Muscle of back (tissue), 11 donors: ENCODE measurements around the gene GSE1. TPM values are rescaled to one million over a fixed set of nuclear protein-coding genes. Genes with fewer than 3 reads are reported as not detected.

Experiments
- DNase-seq, 3 donors: peaks; one replicate each; pipeline versions ENCODE4 v3.0.0 to v3.0.0-alpha.2; 2013
- polyA plus RNA-seq, 10 donors: library from polyadenylated mRNA; unstranded; fragments of 120-200 nt; gene quantifications; one replicate each; pipeline ENCODE4 v1.2.1, GENCODE V29; 2013; ENCODE audit not compliant: insufficient read length in 10 of 10

Gene GSE1
- polyA plus RNA-seq, 10 donors, result 40.0 to 55.2 (median 46.3) TPM

GRCh38 chr16:85675251-85675874 lies 62.2 kb downstream of the GSE1 start:
- no peak for DNase-seq

GRCh38 chr16:85676466-85676865 lies 63.3 kb downstream of the GSE1 start:
- DNase-seq, result no peak

DNA sequence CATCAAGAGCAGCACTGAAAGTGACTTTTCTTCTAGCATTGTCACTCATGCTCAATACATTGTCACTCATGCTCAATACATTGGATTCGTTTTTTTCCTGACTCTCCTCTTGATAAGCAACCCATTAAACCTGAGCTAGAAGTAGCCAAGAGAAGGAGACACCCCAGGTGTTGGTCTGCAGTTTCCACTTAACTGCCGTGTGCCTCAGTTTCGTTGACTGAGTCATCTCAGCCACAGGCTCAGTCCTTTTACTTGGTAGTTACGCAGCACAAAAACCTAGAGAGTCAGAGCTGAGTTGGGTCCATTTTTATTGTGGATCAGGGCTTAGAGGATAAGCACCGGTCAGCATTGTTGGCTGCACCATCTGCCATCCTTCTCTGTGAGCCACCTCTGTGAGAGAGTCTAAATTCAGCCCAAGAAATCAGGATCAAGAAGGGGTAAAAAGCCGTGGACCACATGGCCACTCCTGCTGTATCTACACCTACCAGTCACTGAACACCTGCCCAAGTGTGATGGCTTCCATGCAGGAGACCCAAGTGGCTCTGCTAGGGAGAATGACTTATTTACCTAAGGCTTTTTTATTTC lies 64.4 kb downstream of the GSE1 start:
- DNase-seq, result no peak

- DNase-seq, result no peak
Measured at GRCh38 chr16:85678016-85678415, 64.9 kb downstream of the GSE1 start.

DNA sequence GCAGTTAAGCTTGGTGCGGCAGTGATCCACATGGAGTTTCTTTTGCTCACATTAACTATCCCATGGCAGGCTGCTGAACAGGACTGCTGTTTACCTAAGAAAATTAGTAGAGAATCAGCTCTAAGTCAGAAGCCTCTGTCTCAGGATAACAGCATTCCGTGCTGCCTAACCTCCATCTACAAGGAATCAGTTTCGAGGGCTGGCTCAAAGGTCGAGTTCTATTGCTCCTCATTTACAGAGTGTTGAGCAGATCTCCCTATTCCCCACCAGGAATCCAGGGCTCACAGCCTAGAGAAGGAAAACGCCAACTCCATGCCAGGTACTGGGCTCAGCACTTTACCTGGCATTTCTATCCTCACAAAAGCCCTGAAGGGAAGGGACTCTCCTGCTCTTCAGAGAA lies 65.7 kb downstream of the GSE1 start:
- no peak for DNase-seq

GRCh38 chr16:85679870-85680269 lies 66.7 kb downstream of the GSE1 start:
- DNase-seq, result no peak

- no peak for DNase-seq
Measured at GRCh38 chr16:85680352-85680944, 67.3 kb downstream of the GSE1 start.

DNA sequence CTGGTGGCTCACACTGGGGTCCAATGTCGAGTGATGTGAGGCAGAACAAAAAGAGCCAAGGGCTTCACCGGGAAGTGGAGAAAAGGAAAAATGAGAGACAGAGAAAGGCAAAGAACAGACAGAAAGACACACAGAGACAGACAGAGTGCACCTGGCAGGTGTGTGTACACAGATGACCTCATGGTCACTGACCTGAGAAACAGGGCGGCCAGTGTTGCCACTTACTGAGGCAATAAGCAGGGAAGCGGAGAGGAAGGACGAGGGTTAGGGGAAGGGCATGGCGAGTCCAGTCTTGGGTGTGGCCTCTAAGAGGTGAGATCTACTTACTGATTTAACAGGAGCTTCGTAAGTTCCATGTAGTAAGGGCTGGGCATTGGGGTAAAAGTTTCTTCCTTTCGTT lies 68.1 kb downstream of the GSE1 start:
- no peak for DNase-seq

GRCh38 chr16:85682516-85682915 lies 69.4 kb downstream of the GSE1 start:
- DNase-seq, result no peak

- no peak for DNase-seq
Measured at GRCh38 chr16:85683363-85683762, 70.2 kb downstream of the GSE1 start.

DNA sequence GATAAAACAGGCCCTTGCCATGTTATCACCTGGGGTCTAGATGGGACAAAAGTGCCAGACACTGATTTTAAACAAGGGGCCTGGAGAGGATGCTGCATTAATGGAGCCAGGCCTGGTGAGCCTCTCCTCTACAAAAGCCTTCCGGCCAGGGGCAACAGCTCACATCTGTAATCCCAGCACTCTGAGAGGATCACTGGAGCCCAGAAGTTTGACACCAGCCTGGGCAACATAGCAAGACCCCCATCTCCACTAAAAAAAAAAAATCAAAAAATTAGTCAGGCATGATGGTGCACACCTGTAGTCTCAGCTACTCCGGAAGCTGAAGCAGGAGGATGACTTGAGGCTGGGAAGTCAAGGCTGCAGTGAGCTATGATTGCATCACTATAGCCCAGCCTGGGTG lies 72.1 kb downstream of the GSE1 start:
- DNase-seq, result no peak

DNA sequence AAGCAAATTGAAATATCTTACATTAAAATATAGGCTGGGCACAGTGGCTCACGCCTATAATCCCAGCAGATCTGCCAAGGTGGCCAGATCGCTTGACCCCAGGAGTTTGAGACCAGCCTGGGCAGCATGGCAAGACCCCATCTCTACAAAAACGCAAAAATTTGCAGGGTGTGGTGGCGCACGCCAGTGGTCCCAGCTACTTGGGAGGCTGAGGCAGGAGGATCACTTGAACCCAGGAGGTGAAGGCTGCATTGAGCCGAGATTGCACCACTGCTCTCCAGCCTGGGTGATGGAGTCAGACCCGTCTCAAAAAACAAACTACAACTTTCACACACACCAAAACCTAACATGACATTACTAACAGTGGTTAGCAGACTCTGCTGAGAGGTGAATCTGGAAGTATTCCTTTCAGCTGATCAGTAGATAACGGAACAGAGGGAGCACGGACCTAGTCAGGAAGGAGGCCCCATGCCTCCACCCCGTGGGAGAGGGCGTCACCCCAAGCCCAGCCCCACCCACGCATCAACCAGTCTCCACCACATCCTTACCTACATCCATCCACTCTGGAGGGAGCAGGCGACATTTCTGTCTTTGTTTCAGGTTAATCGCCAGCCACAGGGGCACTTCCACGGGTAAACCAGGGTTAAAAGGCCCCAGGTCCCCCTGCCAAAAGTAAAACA lies 73.9 kb downstream of the GSE1 start:
- DNase-seq, result no peak

DNA sequence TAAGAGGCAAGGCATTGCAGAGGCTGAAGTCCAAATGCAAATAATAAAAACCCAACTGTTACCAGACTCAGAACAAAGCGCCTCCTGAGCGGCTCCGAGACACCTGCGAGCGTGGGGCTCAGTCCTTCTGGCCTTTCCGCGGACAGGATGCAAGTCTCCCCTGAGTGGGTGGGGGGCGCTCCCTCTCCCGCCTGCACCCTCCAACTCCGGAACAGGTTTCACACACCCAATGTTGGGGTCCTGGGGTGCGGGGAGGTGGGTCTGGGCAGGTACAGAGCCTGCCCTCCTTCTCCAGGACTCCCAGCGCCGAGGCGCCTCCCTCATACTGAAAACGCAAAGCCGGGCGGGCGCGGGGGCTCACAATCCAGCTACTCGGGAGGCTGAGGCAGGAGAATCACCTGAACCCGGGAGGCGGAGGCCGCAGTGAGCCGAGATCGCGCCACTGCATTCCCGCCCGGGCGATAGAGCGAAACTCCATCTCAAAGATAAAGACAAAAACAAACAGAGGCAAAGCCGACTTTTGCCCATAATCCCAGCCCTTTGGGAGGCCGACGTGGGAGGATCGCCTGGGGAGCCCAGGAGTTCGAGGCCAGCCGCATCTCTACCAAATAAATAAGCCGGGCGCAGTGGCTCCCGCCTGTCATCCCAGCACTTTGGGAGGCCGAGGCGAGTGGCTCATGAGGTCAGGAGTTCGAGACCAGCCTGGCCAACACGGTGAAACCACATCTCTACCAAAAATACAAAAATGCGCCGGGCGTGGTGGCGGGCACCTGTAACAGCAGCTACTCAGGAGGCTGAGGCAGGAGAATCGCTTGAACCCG lies 74.7 kb downstream of the GSE1 start:
- DNase-seq, result no peak

DNA sequence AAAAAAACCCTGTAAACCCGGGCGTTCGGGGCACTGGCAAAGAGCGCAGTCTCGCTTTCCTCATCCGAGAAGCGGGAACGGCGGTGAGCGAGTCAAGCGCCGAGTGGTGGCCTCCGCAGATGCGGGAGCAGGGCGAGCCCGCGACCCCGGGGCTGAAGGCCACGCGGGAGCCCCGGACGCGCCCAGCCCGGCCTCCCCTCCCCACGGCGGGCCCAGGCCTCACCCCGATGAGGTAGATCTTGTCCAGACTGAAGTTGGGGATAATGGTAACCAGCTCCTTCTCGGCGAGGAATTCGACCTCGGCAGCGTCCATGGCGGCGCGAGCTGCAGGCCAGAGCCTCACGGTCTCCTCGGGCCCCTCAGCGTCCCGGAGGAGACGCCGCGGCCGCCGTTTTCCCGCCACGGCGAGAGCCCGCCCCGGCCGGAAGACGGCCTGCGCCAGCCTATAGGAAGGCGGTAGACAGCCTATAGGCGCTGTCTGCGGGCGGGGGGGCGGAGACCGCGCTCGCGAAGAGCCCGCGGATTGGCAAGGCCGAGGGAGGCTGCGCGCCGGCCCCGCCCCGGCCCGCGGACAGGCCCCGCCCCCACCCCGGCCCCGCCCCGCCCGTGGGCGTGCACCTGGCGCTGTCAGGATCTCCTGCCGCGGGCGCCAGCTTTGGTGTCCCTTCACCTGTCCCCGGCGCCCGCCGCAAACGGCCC lies 75.6 kb downstream of the GSE1 start, which contains the start of gene GINS2:
GINS2 (minus strand) TSS at position 369 of the 699 bp plus-strand sequence; CDS start at position 313, 56 bp downstream.
- peak; percentile 88 to 95 (median 90) for DNase-seq

- DNase-seq, result no peak
Measured at GRCh38 chr16:85689285-85689949, 76.3 kb downstream of the GSE1 start.

- DNase-seq, result no peak
Measured at GRCh38 chr16:85689950-85690320, 76.8 kb downstream of the GSE1 start.

GRCh38 chr16:85690469-85691064 lies 77.4 kb downstream of the GSE1 start:
- DNase-seq, result no peak

DNA sequence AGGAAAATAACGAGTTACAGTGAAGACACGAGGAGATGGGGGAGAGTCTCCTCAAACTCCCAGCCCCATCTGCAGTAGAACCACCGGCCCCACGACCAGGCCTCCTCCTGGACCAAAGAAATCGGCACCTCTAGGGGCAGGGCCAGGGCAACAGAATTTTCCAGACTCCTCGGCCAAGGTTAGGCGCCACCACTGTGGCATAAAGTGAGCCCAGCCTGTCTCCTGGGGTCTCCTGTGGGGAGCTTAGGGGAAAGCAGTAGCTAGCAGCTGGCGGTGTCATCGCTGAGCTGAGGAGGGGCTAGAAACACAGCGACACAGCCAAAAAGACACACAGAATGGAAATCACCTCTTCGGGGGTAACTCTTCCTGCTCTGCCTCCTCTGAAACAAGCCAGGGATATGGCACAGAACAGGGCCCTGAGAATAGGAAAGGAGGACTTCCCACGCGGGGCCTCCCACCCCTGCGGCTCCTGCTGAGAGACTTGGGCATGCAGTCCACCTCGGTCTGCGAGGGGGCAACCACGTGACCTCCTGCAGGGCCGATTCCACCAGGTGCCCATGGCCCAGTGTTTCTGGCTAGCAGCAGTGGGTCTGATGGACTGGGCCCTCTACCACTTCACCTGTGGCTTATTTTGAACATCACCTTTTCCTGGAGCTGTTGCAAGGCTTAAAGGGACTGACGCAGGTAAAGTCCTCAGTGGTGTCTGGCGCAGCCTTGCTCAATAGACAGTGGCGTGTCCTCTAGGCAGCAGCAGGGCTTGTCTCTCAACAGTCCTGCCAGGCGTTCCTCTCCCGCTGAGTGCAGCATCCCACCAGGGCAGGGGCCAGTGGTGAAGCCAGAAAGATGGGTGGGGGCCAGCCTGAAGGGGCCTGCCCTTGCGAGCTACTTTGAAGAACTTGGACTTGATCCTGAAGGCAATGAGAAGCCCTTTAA lies 82.3 kb downstream of the GSE1 start:
- DNase-seq, result no peak

DNA sequence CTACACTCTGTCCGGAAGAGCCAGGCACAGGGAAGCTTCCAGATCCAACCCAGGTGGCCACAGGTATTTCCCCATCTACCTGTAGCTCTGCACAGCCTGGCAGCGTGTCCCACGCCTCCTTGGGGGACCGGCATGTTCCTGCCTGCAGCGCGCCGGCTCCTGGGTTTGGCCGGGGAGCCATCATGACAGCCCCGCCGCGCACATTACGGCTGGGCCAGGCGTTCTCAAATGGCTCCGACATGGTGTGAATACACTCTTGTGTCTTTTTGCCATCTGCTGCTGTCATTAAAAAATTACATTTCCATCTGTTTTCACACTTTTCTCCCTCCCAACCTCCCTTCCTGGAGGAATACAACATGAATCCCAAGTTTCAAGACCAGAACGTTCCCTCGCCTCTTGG lies 83.7 kb downstream of the GSE1 start:
- DNase-seq, result peak in 1 of 3 donors; percentile 57
